OCI-LY3 (cell line): ENCODE results near the gene CDT1.

Experiments used
- H2AFZ ChIP-seq: fragments of 200-600, 300-600 bp; shearing (Covaris generic); 2 replicates; pipeline ENCODE4 v1.6.0; 2014; ENCODE audit warnings: antibody characterized with exemption, low read depth, low read length
- H3K27ac ChIP-seq: fragments of 200-600, 300-600 bp; sonication (generic); 2 replicates; pipeline ENCODE4 v1.5.1; 2014; ENCODE audit warnings: mild to moderate bottlenecking, low read length, moderate library complexity, mixed read lengths
- H3K27me3 ChIP-seq: fragments of 200-600, 300-600 bp; sonication (generic); 2 replicates; pipeline ENCODE4 v1.6.1; 2014; ENCODE audit warnings: low read depth, low read length, mixed read lengths
- H3K36me3 ChIP-seq: fragments of 200-600, 300-600 bp; sonication (generic); replicated peaks from 2 replicates; pipeline ENCODE3; 2014; ENCODE audit warnings: low read depth, low read length, mixed read lengths
- H3K4me1 ChIP-seq: fragments of 300-600, 200-600 bp; sonication (generic); 2 replicates; pipeline ENCODE4 v1.6.1; 2014; ENCODE audit warnings: low read length, mixed read lengths
- H3K4me2 ChIP-seq: fragments of 200-600, 300-600 bp; sonication (generic); 2 replicates; pipeline ENCODE4 v1.6.1; 2014; ENCODE audit warnings: low read length, mixed read lengths
- H3K4me3 ChIP-seq: fragments of 300-600, 200-600 bp; sonication (generic); 2 replicates; pipeline ENCODE4 v1.5.1; 2014; ENCODE audit warnings: antibody characterized with exemption, mild to moderate bottlenecking, low read length, moderate library complexity
- H3K79me2 ChIP-seq: fragments of 300-600, 200-600 bp; shearing (Covaris generic); 2 replicates; pipeline ENCODE4 v1.6.1; 2014; ENCODE audit warnings: mild to moderate bottlenecking, low read length, mixed read lengths
- H3K9ac ChIP-seq: fragments of 300-600, 200-600 bp; shearing (Covaris generic); 2 replicates; pipeline ENCODE4 v1.6.0; 2014; ENCODE audit warnings: mild to moderate bottlenecking, low read length, moderate library complexity
- H3K9me3 ChIP-seq: fragments of 200-600, 300-600 bp; shearing (Covaris generic); 2 replicates; pipeline ENCODE4 v1.6.1; 2014; ENCODE audit warnings: low read length, mixed read lengths; ENCODE audit not compliant: insufficient read depth
- H4K20me1 ChIP-seq: fragments of 200-600, 300-600 bp; sonication (generic); 2 replicates; pipeline ENCODE4 v1.6.1; 2016; ENCODE audit warnings: low read length, mixed read lengths; ENCODE audit not compliant: insufficient read depth
- CTCF ChIP-seq: fragments of 200-600, 300-600 bp; sonication (generic); IDR thresholded peaks from 2 replicates; pipeline ENCODE4 v1.5.1; 2014; ENCODE audit warnings: antibody characterized with exemption, low read length, low read depth
- EZH2phosphoT487 ChIP-seq: fragments of 200-600 bp; shearing (Covaris generic); IDR thresholded peaks from 2 replicates; pipeline ENCODE4 v1.6.1; 2018; ENCODE audit warnings: antibody characterized with exemption, mixed run types, low read depth

CDT1 gene

GRCh38 chr16:88825146-88825545, 21.6 kb downstream of the CDT1 start:
- no peaks in the 10 kb centered on the region for H3K36me3 ChIP-seq
- no peaks in the 10 kb centered on the region for H3K27me3 ChIP-seq
- H3K27ac ChIP-seq: no peak overlapping the region
- no peak overlapping the region for H3K4me3 ChIP-seq
- no peaks in the 10 kb centered on the region for H3K4me1 ChIP-seq
- TF ChIP-seq EZH2phosphoT487: no peak
- TF ChIP-seq CTCF: no peak
- H3K4me2 ChIP-seq: no peak overlapping the region
- no peaks in the 10 kb centered on the region for H4K20me1 ChIP-seq
- H3K9me3 ChIP-seq: no peaks in the 10 kb centered on the region
- no peak overlapping the region for H2AFZ ChIP-seq
- no peak overlapping the region for H3K9ac ChIP-seq
- H3K79me2 ChIP-seq: no peaks in the 10 kb centered on the region

GRCh38 chr16:88826070-88826840, 22.7 kb downstream of the CDT1 start:
- TF ChIP-seq CTCF: no peak
- no peak for TF ChIP-seq EZH2phosphoT487
- Histone ChIP-seq H2AFZ (no peak overlapping the region), H3K4me2 (no peak overlapping the region), H3K9me3 (no peaks in the 10 kb centered on the region), H3K79me2 (no peaks in the 10 kb centered on the region), H3K4me1 (no peaks in the 10 kb centered on the region), H4K20me1 (no peaks in the 10 kb centered on the region; the same call in 1 of the 2 replicates), H3K27me3 (no peaks in the 10 kb centered on the region), H3K27ac (no peak overlapping the region), H3K4me3 (no peak overlapping the region), H3K9ac (no peak overlapping the region), H3K36me3 (no peaks in the 10 kb centered on the region)

- no peaks in the 10 kb centered on the region for H3K36me3 ChIP-seq
- TF ChIP-seq CTCF (no peak), EZH2phosphoT487 (no peak)
- H3K9ac ChIP-seq: no peak overlapping the region
- H3K4me3 ChIP-seq: no peak overlapping the region
- H3K79me2 ChIP-seq: no peaks in the 10 kb centered on the region
- no peak overlapping the region for H3K27ac ChIP-seq
- no peak overlapping the region for H3K4me2 ChIP-seq
- H4K20me1 ChIP-seq: no peaks in the 10 kb centered on the region; the same call in 1 of the 2 replicates
- H3K27me3 ChIP-seq: no peaks in the 10 kb centered on the region
- no peak overlapping the region for H2AFZ ChIP-seq
- peaks cover 5% of the 10 kb centered on the region; the same call in 1 of the 2 replicates for H3K4me1 ChIP-seq
- H3K9me3 ChIP-seq: no peaks in the 10 kb centered on the region
These were observed 24.1 kb downstream of the CDT1 start for GRCh38 chr16:88827727-88828126.

GRCh38 chr16:88828711-88829110, 25.1 kb downstream of the CDT1 start:
- H3K4me3 ChIP-seq: no peak overlapping the region
- H3K36me3 ChIP-seq: no peaks in the 10 kb centered on the region
- no peaks in the 10 kb centered on the region for H3K79me2 ChIP-seq
- no peaks in the 10 kb centered on the region for H3K9me3 ChIP-seq
- H2AFZ ChIP-seq: no peak overlapping the region
- H3K27ac ChIP-seq: no peak overlapping the region
- no peak overlapping the region for H3K4me2 ChIP-seq
- H3K9ac ChIP-seq: no peak overlapping the region
- H3K4me1 ChIP-seq: peaks cover 5% of the 10 kb centered on the region; the same call in 1 of the 2 replicates
- no peaks in the 10 kb centered on the region; the same call in 1 of the 2 replicates for H4K20me1 ChIP-seq
- H3K27me3 ChIP-seq: no peaks in the 10 kb centered on the region
- TF ChIP-seq EZH2phosphoT487 (no peak), CTCF (no peak)
